IPS DF 6.9 (cell line): ENCODE data around the gene PARD3B.

Experiments used
- DNase-seq: peaks from one replicate; pipeline ENCODE4 v3.0.0-alpha.2; 2013; ENCODE audit warnings: low read depth, low spot score
- H3K27ac ChIP-seq: one replicate; pipeline ENCODE4 v1.5.1; 2013; ENCODE audit warnings: low read length, control low read depth
- H3K27me3 ChIP-seq: 2 replicates; pipeline ENCODE4 v1.6.1; 2013; ENCODE audit warnings: mild to moderate bottlenecking, low read length; ENCODE audit not compliant: control insufficient read depth, insufficient read depth
- H3K36me3 ChIP-seq: 2 replicates; pipeline ENCODE4 v1.6.1; 2013; ENCODE audit warnings: low read length; ENCODE audit not compliant: control insufficient read depth, insufficient read depth
- H3K4me1 ChIP-seq: 2 replicates; pipeline ENCODE4 v1.6.1; 2013; ENCODE audit warnings: low read length; ENCODE audit not compliant: control insufficient read depth, insufficient read depth
- H3K4me3 ChIP-seq: 2 replicates; pipeline ENCODE4 v1.5.1; 2013; ENCODE audit warnings: mild to moderate bottlenecking, low read length
- H3K9me3 ChIP-seq: 2 replicates; pipeline ENCODE4 v1.6.1; 2013; ENCODE audit warnings: low read length, inconsistent platforms; ENCODE audit not compliant: control insufficient read depth, insufficient read depth
- WGBS: extraction: QIAGEN DNeasy Blood & Tissue Kit; methylation state at CpG from one replicate; pipeline ENCODE4 v1.1.7; 2013; ENCODE audit warnings: mixed read lengths, missing lambda C conversion rate; ENCODE audit not compliant: insufficient read length, insufficient coverage; 5-methylcytosine and 5-hydroxymethylcytosine counted together

The PARD3B gene

DNA sequence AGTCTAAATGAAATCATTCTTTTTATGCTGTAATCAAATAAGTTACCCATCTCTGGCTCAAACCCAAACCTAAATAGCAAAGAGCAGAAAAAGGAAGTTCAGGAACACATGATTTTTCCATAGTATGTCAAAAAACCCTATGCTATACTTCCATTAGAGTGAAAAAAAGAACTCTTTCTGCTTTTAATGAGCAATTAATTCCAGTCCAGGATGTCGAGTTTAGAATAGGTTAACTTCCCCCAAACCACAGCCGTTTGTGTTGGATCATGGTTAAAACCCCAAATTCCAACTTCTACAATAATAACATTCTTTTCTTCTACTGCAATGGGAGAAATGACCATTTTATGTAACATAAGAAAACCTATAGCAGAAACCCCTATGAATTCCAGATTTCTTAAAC, 965.9 kb downstream of the PARD3B start:
- no peaks in the 10 kb centered on the region for H3K27me3 ChIP-seq
- no peak overlapping the region for H3K4me3 ChIP-seq
- DNase-seq = no peak
- WGBS = no CpG with 5 or more reads among the region's 2 CpGs
- H3K4me1 ChIP-seq = peaks cover 2% of the 10 kb centered on the region; the same call in 1 of the 2 replicates
- no peak overlapping the region for H3K27ac ChIP-seq
- H3K9me3 ChIP-seq = no peaks in the 10 kb centered on the region
- no peaks in the 10 kb centered on the region for H3K36me3 ChIP-seq

DNA sequence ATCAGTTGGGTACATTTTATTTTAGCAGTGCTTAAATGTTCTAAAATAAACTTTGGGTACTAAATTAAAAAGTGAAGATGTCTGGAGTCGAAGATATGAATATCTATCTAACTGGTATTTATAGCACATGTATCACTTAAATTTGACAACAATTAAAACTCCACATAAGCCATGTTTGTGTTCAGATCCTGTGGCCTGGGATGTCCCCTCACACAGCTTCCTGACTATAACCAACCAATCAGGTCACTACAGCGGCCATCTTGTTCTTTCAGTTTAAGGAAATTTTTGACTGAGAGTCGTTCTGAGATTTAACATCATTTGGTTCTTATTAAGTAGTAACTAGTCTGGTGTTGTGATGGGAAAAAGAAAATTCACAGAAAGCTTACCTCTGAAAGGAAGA, 966.4 kb downstream of the PARD3B start:
- Histone ChIP-seq H3K9me3 (no peaks in the 10 kb centered on the region), H3K4me3 (no peak overlapping the region), H3K4me1 (peaks cover 2% of the 10 kb centered on the region; the same call in 1 of the 2 replicates), H3K36me3 (no peaks in the 10 kb centered on the region), H3K27ac (no peak overlapping the region), H3K27me3 (no peaks in the 10 kb centered on the region)
- no CpG with 5 or more reads among the region's 3 CpGs for WGBS
- no peak for DNase-seq

DNA sequence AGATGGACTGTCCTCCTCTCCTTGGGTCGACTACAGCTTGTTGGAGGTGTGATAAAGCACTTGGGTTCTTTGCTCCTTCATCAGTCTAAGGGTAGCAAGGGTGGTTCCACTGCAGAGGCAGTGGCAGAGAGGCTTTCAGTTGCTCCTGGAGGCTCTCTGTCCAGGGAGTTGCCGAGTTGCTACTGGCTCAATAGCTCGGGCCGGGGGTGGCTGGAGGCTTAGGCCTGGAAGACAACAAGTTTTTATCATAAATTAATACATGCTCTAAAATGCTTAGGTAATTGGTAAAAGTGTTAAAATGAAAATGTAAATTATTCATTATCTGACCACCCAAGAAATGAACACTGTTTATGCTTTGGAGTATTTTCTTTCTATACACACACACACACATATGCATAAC, 975.0 kb downstream of the PARD3B start:
- Histone ChIP-seq H3K36me3 (no peaks in the 10 kb centered on the region), H3K4me3 (no peak overlapping the region), H3K9me3 (no peaks in the 10 kb centered on the region), H3K27me3 (no peaks in the 10 kb centered on the region), H3K4me1 (peaks cover 2% of the 10 kb centered on the region; the same call in 1 of the 2 replicates), H3K27ac (no peak overlapping the region)
- no peak for DNase-seq
- no CpG with 5 or more reads among the region's 4 CpGs for WGBS

DNA sequence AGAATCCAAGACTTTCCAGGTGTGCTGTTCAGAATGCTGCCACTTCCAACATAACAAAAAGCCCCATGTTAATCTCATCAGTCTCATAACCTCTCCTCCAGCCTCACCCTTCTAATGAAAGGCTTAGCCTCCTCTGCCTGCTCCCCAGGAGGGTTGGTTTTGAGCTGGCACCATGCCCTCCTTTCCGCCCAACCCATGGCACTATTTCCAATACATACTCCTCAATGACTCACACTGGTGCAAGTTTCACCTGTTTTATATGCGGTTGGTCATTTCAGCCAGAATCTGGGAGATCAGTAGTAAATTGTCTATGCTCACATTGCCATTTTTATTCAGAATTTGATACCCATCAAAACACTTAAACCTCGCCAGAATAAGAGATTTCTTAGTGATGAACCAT, 979.4 kb downstream of the PARD3B start:
- no peaks in the 10 kb centered on the region for H3K36me3 ChIP-seq
- no peak overlapping the region for H3K27ac ChIP-seq
- no peaks in the 10 kb centered on the region for H3K27me3 ChIP-seq
- H3K4me1 ChIP-seq = no peaks in the 10 kb centered on the region
- no peak overlapping the region for H3K4me3 ChIP-seq
- no peaks in the 10 kb centered on the region for H3K9me3 ChIP-seq
- no peak for DNase-seq
- WGBS = no CpG with 5 or more reads among the region's 3 CpGs

DNA sequence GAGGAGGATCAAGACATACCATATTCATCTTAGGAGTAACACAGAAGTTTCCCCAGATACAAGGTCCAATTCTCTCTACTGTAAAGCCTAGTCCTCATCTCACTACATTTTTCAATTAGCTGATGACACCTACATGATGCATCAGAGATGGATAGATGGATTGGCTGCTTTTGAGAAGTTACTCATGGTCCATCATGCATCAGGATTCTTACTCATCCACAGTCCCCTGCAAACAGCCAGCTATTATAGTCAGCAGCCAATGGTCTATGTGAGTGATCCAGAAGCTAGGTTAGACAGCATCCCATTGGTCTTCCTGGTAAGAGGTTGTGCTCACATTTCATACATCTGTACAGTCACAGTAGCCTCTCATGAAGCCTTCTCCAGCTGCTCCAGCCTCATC, 982.5 kb downstream of the PARD3B start:
- H3K9me3 ChIP-seq = no peaks in the 10 kb centered on the region
- H3K4me1 ChIP-seq = no peaks in the 10 kb centered on the region
- no peak for DNase-seq
- no peaks in the 10 kb centered on the region for H3K27me3 ChIP-seq
- no peak overlapping the region for H3K4me3 ChIP-seq
- H3K27ac ChIP-seq = no peak overlapping the region
- no peaks in the 10 kb centered on the region for H3K36me3 ChIP-seq

DNA sequence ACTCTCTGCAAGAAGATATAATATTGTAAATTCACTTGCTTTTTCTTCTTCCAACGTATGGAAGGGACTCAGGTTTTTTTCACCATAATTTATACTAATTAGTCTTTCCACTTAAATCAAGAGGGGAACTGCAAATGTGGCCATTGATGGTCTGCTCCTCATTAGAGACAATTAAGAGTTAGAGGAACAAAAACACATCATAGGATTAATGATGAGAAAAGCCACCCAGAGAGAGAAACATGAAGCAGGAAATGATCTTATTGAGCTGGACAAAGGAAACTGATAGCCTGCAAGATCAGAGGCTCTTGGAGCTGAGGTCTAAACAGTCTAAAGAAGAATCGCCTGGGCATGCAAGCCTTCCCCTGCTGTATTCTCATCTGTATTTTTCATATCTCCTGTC, 985.8 kb downstream of the PARD3B start:
- no peak overlapping the region for H3K4me3 ChIP-seq
- H3K27me3 ChIP-seq = no peaks in the 10 kb centered on the region
- no peaks in the 10 kb centered on the region for H3K36me3 ChIP-seq
- no peak for DNase-seq
- no peaks in the 10 kb centered on the region for H3K9me3 ChIP-seq
- H3K27ac ChIP-seq = no peak overlapping the region
- no peaks in the 10 kb centered on the region for H3K4me1 ChIP-seq
- WGBS = no CpG with 5 or more reads among the region's 2 CpGs

DNA sequence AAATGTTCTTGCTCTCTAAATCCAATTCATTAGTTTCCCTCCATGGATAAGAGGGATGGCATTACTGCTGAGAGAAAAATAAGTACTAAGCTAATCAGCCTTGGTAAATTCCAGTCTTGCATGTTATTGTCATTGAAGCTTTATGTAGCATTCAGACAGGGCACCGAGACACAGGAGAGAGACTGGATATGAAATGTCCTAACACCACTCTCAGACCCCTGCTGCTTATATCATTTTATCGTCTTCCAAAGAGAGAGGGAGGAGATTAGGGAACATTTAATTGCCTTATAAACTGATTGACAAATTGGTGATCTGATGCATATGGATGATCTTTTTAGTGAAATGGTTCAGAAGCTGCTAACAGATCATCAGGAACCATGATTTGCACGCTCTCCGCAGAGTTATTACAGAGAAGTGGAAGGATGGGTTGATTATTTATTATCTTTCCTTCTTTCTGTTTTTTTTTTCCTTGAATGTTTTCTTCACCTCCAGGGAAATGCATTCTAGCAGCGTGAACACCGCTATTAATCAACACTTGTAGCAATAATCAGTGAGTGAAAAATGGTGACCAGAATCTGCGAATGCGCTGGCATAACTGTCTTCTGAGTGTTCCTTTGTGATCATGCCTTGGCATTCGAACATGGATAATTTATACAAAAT, 986.3 kb downstream of the PARD3B start:
- no peaks in the 10 kb centered on the region for H3K36me3 ChIP-seq
- H3K27me3 ChIP-seq = no peaks in the 10 kb centered on the region
- DNase-seq = no peak
- H3K9me3 ChIP-seq = no peaks in the 10 kb centered on the region
- WGBS = no CpG with 5 or more reads among the region's 9 CpGs
- H3K4me1 ChIP-seq = no peaks in the 10 kb centered on the region
- no peak overlapping the region for H3K27ac ChIP-seq
- no peak overlapping the region for H3K4me3 ChIP-seq

DNA sequence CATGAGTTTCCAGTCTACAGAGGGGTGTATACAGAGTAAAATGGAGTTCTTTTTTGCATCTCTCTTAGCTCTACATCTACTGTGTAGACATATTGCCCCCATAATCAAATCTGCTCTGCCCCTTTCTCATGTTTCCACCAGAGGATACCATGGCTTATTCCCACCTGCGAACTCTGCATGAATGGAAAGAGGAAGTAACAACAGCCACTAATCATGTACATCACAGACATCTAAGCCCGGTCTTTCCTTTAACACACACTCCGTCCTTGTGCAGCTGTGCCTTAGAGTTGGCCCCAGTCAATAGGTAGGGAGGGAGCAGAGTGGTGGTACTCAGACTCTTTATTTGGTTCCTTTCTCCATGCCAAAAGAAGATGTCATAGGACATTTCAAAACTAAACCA, 989.7 kb downstream of the PARD3B start:
- H3K4me3 ChIP-seq = no peak overlapping the region
- H3K9me3 ChIP-seq = no peaks in the 10 kb centered on the region
- H3K4me1 ChIP-seq = no peaks in the 10 kb centered on the region
- H3K36me3 ChIP-seq = no peaks in the 10 kb centered on the region
- DNase-seq = no peak
- WGBS = no CpG with 5 or more reads among the region's 3 CpGs
- H3K27me3 ChIP-seq = no peaks in the 10 kb centered on the region
- no peak overlapping the region for H3K27ac ChIP-seq

DNA sequence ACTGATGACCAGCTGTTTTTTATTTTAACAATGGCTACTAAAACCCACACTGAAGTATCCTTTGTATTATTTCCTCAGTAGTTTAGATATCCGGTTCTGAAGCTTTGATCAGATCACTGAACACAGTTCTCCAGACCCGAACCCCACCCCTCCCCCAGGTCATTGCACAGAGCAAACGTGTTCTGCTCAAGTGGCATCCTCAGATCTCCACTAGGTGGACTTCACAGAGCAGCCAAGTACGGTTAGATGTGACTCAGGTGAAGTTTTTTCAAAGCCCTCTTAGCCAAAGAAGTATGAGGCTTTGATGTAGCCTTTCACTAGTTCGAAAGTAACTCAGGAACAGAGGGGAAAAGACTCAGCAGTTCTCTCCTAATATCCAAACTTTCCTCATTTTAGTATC, 994.3 kb downstream of the PARD3B start:
- no peaks in the 10 kb centered on the region for H3K27me3 ChIP-seq
- no peaks in the 10 kb centered on the region for H3K36me3 ChIP-seq
- no peaks in the 10 kb centered on the region for H3K4me1 ChIP-seq
- H3K4me3 ChIP-seq = no peak overlapping the region
- no peak overlapping the region for H3K27ac ChIP-seq
- no CpG with 5 or more reads among the region's 5 CpGs for WGBS
- no peaks in the 10 kb centered on the region for H3K9me3 ChIP-seq
- DNase-seq = no peak

DNA sequence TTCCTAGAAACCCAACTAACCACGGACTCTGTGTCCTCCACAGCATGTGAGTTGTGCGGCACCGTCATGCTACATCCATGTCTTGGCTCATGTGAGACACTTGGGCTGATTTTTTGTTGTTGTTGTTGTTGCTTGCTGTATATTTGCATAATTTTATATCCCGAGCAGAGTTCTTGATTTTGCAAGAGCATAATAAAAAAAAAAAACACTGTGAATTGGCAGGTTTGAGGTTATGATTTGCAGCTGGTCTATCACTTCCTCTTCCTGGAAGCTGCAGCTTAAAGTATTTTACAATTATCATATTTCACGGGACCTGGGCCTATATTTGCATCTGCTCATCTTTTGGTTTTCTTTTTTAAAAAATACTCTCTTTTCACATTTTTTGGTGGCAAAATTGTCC, 994.8 kb downstream of the PARD3B start:
- H3K4me1 ChIP-seq = no peaks in the 10 kb centered on the region
- no peak for DNase-seq
- no CpG with 5 or more reads among the region's 5 CpGs for WGBS
- no peaks in the 10 kb centered on the region for H3K9me3 ChIP-seq
- H3K4me3 ChIP-seq = no peak overlapping the region
- no peaks in the 10 kb centered on the region for H3K36me3 ChIP-seq
- no peaks in the 10 kb centered on the region for H3K27me3 ChIP-seq
- H3K27ac ChIP-seq = no peak overlapping the region

DNA sequence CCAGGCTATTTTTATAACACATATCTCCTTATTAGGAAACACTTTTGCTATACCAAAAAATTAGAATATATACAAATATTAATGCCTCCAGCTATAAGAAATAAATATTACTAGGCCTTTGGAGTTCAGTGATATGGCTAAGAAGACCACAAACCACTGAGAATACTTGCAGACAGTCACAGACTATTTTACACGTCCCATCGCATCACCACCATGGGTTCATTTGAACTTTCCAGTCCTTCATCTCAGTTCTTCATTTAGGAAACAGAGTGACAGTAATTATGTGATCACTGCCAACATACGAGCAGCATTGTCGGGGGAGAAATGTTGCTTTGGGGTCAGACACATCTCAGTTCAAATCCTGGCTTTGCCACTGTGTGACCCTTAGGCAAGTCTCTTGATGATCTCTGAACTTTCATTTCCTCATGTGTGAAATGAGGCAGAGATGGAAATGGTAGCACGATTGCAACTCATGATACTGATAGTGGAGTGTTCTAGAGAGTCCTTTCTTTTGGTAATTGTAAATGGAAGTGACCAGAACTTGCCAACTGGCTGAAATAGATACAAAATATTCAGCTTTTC, 998.1 kb downstream of the PARD3B start:
- no peaks in the 10 kb centered on the region for H3K36me3 ChIP-seq
- no CpG with 5 or more reads among the region's 5 CpGs for WGBS
- no peaks in the 10 kb centered on the region for H3K27me3 ChIP-seq
- H3K9me3 ChIP-seq = no peaks in the 10 kb centered on the region
- H3K4me3 ChIP-seq = no peak overlapping the region
- no peak for DNase-seq
- peaks cover 1% of the 10 kb centered on the region; the same call in 1 of the 2 replicates for H3K4me1 ChIP-seq
- H3K27ac ChIP-seq = no peak overlapping the region
